ENCODE measurements around the gene EFHC1.

Gene EFHC1

DNA sequence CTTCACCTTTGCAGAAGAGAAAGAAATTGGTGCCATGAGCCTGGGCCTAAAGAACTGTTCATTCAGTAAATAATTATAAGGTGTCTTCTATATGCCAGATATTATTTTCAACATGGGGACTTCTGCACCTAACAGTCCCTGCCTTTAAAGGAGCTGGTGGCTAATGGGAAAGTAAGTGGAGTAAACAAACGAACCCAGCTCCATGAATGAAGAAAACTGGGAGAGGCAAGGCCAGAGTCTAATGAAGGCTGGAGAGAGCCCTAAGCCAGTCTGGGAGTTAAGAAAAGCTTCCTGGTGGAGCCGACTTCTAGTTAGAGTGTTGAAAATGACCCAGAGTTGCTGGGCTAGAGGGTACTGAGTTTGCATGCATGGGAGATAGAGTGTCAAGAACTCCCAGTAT, 24.2 kb upstream of the EFHC1 start:
- TF ChIP-seq, protein P1, sequence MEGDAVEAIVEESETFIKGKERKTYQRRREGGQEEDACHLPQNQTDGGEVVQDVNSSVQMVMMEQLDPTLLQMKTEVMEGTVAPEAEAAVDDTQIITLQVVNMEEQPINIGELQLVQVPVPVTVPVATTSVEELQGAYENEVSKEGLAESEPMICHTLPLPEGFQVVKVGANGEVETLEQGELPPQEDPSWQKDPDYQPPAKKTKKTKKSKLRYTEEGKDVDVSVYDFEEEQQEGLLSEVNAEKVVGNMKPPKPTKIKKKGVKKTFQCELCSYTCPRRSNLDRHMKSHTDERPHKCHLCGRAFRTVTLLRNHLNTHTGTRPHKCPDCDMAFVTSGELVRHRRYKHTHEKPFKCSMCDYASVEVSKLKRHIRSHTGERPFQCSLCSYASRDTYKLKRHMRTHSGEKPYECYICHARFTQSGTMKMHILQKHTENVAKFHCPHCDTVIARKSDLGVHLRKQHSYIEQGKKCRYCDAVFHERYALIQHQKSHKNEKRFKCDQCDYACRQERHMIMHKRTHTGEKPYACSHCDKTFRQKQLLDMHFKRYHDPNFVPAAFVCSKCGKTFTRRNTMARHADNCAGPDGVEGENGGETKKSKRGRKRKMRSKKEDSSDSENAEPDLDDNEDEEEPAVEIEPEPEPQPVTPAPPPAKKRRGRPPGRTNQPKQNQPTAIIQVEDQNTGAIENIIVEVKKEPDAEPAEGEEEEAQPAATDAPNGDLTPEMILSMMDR (conservative IDR thresholded peaks at IDR 0.05; ENCODE audit: control insufficient read depth, insufficient read depth, low read depth, low read length): no peak
- no peak overlapping the region for H3K4me3 ChIP-seq (ENCODE audit: control insufficient read depth, low read depth, low read length)
- DNase-seq (ENCODE audit: low read depth): no peak

DNA sequence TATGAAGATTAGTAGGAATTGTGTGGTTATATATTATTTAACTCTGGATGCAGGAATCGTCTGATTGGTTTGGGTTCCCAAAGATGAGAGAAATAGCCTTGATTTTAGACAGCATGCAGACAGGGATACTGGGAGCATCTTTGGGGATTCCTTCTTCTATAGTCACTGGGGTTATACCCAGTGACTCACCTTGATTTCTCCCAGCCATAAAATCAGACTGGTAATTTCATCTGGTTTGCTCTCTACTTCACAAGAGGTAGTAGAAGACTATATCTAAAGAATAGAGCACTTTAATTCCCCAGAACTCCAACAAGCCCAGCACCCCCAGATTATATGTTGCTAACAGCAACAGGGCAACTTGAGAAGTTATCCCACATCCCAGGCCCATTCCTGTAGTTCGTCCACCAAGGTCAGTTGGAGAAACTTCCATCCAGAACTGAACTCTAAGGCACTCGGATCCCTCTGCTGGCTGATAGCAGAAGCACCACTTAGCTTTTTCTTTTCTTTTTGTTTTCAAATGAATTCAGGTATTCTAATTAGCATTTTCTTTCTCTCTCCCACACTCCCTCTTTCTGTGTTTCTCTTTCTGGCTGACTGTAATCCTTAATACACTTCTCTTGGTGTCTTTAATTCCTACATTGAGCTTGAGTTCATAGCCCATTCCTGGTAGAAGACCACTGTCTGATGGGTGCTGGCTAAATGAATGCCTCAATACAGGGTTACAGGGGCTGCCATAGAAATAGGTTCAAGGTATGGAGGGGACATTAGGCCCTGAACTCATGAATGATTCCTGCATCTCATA, 20.4 kb upstream of the EFHC1 start:
- no peak overlapping the region for H3K4me3 ChIP-seq (ENCODE audit: control insufficient read depth, low read depth, low read length)

DNA sequence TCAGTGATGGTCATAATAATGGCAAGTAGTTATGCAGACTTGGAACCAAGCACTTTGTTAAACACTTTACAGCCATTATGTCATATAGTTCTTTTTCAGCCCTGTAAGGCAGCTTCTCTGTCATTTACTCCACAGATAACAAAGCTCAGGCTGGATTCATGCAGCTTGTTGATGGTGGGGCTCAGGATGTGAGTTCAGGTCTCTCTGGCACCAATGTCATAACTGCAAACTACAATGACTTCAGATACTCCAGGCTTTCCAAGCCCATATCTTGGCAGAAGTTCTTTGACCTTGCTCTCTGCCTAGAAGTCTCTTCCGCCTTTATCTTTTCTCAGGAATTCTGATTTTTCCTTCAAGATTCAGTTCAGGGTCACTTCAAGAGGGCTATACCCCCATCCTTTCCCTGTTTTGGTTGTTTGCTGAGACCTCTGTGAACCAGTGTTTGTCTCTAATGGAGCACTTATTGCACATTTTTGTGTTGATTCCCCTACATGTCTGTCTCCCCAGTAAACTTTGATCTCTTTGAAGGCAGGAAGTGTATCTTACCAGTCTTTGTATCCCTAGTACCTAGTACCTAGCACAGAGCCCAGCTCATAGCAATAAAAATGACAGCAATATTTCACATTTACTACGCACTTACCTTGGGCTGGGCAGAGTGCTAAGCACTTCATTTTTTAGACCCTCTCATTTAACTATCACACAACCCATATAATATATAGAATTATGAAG, 19.7 kb upstream of the EFHC1 start:
- no peak overlapping the region for H3K4me3 ChIP-seq (ENCODE audit: control insufficient read depth, low read depth, low read length)
- no peak for DNase-seq (ENCODE audit: low read depth)
- TF ChIP-seq, protein P1 (conservative IDR thresholded peaks at IDR 0.05; ENCODE audit: control insufficient read depth, insufficient read depth, low read depth, low read length): no peak

More for the DNA sequence above, 20.4 kb upstream of the EFHC1 start:
- TF ChIP-seq, protein P1 (conservative IDR thresholded peaks at IDR 0.05; ENCODE audit: control insufficient read depth, insufficient read depth, low read depth, low read length): peak; percentile 97
- DNase-seq (ENCODE audit: low read depth): peak; percentile 75

DNA sequence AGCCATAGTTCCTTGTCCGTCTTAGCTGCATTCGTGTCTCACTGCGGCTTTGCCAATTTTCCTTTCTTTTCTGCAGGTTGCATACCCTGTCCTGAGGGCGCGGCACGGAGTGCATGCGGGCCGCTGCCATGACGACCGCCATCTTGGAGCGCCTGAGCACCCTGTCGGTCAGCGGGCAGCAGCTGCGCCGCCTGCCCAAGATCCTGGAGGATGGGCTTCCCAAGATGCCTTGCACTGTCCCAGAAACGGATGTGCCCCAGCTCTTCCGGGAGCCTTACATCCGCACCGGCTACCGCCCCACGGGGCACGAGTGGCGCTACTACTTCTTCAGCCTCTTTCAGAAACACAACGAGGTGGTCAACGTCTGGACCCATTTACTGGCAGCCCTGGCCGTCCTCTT, 17.1 kb upstream of the EFHC1 start:
- TF ChIP-seq, protein P1 (conservative IDR thresholded peaks at IDR 0.05; ENCODE audit: control insufficient read depth, insufficient read depth, low read depth, low read length): no peak

DNA sequence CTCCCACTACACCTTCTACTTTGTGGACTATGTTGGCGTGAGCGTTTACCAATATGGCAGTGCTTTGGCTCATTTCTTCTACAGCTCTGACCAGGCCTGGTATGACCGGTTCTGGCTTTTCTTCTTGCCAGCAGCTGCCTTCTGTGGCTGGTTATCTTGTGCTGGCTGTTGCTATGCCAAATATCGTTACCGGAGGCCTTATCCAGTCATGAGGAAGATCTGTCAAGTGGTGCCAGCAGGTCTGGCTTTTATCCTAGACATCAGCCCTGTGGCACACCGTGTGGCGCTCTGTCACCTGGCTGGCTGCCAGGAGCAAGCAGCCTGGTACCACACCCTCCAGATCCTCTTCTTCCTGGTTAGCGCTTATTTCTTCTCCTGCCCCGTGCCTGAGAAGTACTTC, 16.5 kb upstream of the EFHC1 start:
- no peak overlapping the region for H3K4me3 ChIP-seq (ENCODE audit: control insufficient read depth, low read depth, low read length)
- no peak for DNase-seq (ENCODE audit: low read depth)
- TF ChIP-seq, protein P1 (conservative IDR thresholded peaks at IDR 0.05; ENCODE audit: control insufficient read depth, insufficient read depth, low read depth, low read length): no peak

More for the DNA sequence above, 17.1 kb upstream of the EFHC1 start:
- H3K4me3 ChIP-seq (ENCODE audit: control insufficient read depth, low read depth, low read length): no peak overlapping the region
- DNase-seq (ENCODE audit: low read depth): no peak

DNA sequence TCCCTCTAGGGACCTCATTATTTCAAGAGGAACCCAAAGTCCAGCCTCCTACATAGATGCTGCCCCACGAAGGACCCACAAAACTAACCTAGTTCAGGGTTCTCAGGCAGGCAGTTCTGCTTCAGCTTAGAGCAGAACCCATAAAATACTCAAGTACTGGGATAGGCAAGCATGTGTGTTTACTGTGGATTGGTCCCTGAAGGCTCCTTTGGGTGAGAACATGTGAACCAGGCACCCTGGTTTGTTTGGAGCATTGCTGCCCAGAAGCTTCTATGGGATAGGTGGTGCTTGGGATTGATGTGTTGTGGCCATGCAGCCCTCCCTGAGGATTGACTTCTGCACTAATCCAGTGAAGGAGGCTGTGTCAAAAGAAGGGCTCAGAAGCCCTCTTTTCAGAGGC, 14.9 kb upstream of the EFHC1 start:
- TF ChIP-seq, protein P1 (conservative IDR thresholded peaks at IDR 0.05; ENCODE audit: control insufficient read depth, insufficient read depth, low read depth, low read length): no peak
- DNase-seq (ENCODE audit: low read depth): no peak
- H3K4me3 ChIP-seq (ENCODE audit: control insufficient read depth, low read depth, low read length): no peak overlapping the region
